Adrenal gland (tissue), 12 donors: Measurements from ENCODE around the gene ADAM15. TPM values are rescaled to one million over a fixed set of nuclear protein-coding genes. Genes with fewer than 3 reads are reported as not detected.

Experiments used
- DNase-seq, 7 donors: peaks; one replicate each; pipeline ENCODE4 v3.0.0-alpha.2; 2019 to 2020
- H3K27ac ChIP-seq, 5 donors: fragments of 200-600 bp; sonication (generic) in 4 of 5; 1 replicate in 3 of 5; 2 replicates in 2 of 5; pipeline versions ENCODE4 v1.5.1 to v1.8.0; 2016 to 2020; ENCODE audit warnings: mild to moderate bottlenecking in 1 of 5
- H3K27me3 ChIP-seq: fragments of 200-600 bp; 2 replicates; pipeline ENCODE4 v1.8.0; 2021
- H3K36me3 ChIP-seq, 2 donors: fragments of 200-600 bp; replicated peaks in 1 of 2; 1 replicate in 1 of 2; 2 replicates in 1 of 2; pipeline versions ENCODE4 v1.5.1 to v1.8.0; 2018 to 2022
- H3K4me1 ChIP-seq, 2 donors: fragments of 200-600 bp; replicated peaks in 1 of 2; 1 replicate in 1 of 2; 2 replicates in 1 of 2; pipeline versions ENCODE4 v1.5.1 to v1.8.0; 2018 to 2021
- H3K4me3 ChIP-seq, 4 donors: fragments of 200-600 bp; sonication (generic) in 3 of 4; one replicate each; pipeline ENCODE4 v1.5.1; 2016 to 2018
- H3K9me3 ChIP-seq, 3 donors: fragments of 200-600 bp; sonication (generic) in 1 of 3; replicated peaks in 1 of 3; 1 replicate in 2 of 3; 2 replicates in 1 of 3; pipeline versions ENCODE4 v1.5.1 to v1.8.0; 2016 to 2021
- CTCF ChIP-seq, 6 experiments: fragments of 450-650 bp in 4 of 6; fragments of 200-600 bp in 2 of 6; sonication (generic) in 1 of 6; IDR thresholded peaks; 1 replicate in 5 of 6; 2 replicates in 1 of 6; pipeline versions ENCODE4 v1.5.1 to v1.8.0; 2016 to 2021; ENCODE audit warnings: antibody characterized with exemption in 6 of 6, mild to moderate bottlenecking in 2 of 6, moderate library complexity in 1 of 6
- POLR2A ChIP-seq, 2 donors: fragments of 450-650 bp; IDR thresholded peaks; one replicate each; pipeline ENCODE4 v1.6.1; 2017; ENCODE audit warnings: antibody characterized with exemption in 2 of 2, mild to moderate bottlenecking in 2 of 2, moderate library complexity in 1 of 2
- WGBS, 4 donors: extraction: QIAGEN DNeasy Blood & Tissue Kit in 2 of 4; methylation state at CpG; one replicate each; pipeline versions ENCODE4 v1.1.5 to v1.1.7; 2013 to 2017; 5-methylcytosine and 5-hydroxymethylcytosine counted together
- intact Hi-C, 2 donors: fragments of 100-400 bp; cut with DNase I; formaldehyde crosslinking; loops; one replicate each; pipeline versions ENCODE4 v1.14.1 to v1.15.0; 2022 to 2023
- polyA plus RNA-seq, 3 donors: library from polyadenylated mRNA; stranded (reverse); fragments of 200-250 nt in 2 of 3; fragments of 350-450 nt in 1 of 3; fragmentation: Illumina TruSeq in 1 of 3; extraction: RNeasy Lipid Tissue Mini Kit (QIAGEN cat#74804) in 1 of 3; gene quantifications; one replicate each; pipeline ENCODE4 v1.2.3, GENCODE V29; 2013 to 2014
- total RNA-seq, 9 donors: library from RNA; depleted of rRNA in 4 of 9; stranded (reverse); fragments of >200 nt in 4 of 9; fragments of 120-200 nt in 1 of 9; fragmentation: NEBNext Ultra II Directional in 1 of 9; extraction: Animal tissue kit (Norgen Biotek cat#: 25700) in 1 of 9; gene quantifications; one replicate each; pipeline versions ENCODE4 v1.1.0 to v1.2.4, GENCODE V29; 2013 to 2023
- donor health status: healthy with polysubstance abuse.
- donor health status: Bipolar disorder and iron deficiency.
- donor health status: DM: yes; HTN: yes; CAD: no.
- donor health status: DM: no; HTN: no; CAD: no.
- donor health status: DM: no; HTN: no; CAD: no.
- donor health status: DM: yes; HTN: yes; CAD: no.

Gene ADAM15
- total and polyA plus RNA-seq, 12 donors: 11.6 to 269 (median 59.3) TPM

GRCh38 chr1:155029513-155030242 is 21.4 kb upstream of the ADAM15 start:
- no peaks in the 10 kb centered on the region for H3K9me3 ChIP-seq
- intact Hi-C loops: no loop called here
- DNase-seq: no peak
- no peak overlapping the region for H3K27ac ChIP-seq
- no peaks in the 10 kb centered on the region for H3K4me1 ChIP-seq
- H3K4me3 ChIP-seq: no peak overlapping the region
- H3K36me3 ChIP-seq: no peaks in the 10 kb centered on the region
- H3K27me3 ChIP-seq: no peaks in the 10 kb centered on the region
- 86 to 92% (median 89%) methylated on average over 5 to 16 of the region's 16 CpGs for WGBS, 4 donors
- TF ChIP-seq POLR2A (IDR thresholded peaks at IDR 0.05) (no peak), CTCF (IDR thresholded peaks at IDR 0.05) (no peak)

GRCh38 chr1:155030243-155030795 is 20.8 kb upstream of the ADAM15 start:
- no peak overlapping the region for H3K27ac ChIP-seq
- WGBS, 4 donors: 87 to 93% (median 90%) methylated on average over 7 to 15 of the region's 15 CpGs
- H3K4me1 ChIP-seq: no peaks in the 10 kb centered on the region
- H3K27me3 ChIP-seq: no peaks in the 10 kb centered on the region
- no peak for DNase-seq
- intact Hi-C loops: no loop called here
- H3K4me3 ChIP-seq: no peak overlapping the region
- H3K9me3 ChIP-seq: no peaks in the 10 kb centered on the region
- H3K36me3 ChIP-seq: no peaks in the 10 kb centered on the region
- TF ChIP-seq CTCF (IDR thresholded peaks at IDR 0.05): no peak
- TF ChIP-seq POLR2A (IDR thresholded peaks at IDR 0.05): no peak

- Histone ChIP-seq H3K36me3 (no peaks in the 10 kb centered on the region), H3K4me1 (no peaks in the 10 kb centered on the region), H3K27ac (no peak overlapping the region), H3K4me3 (no peak overlapping the region), H3K9me3 (no peaks in the 10 kb centered on the region), H3K27me3 (no peaks in the 10 kb centered on the region)
- no peak for DNase-seq
- intact Hi-C loops: no loop called here
- no peak for TF ChIP-seq POLR2A (IDR thresholded peaks at IDR 0.05)
- no peak for TF ChIP-seq CTCF (IDR thresholded peaks at IDR 0.05)
- WGBS, 4 donors: 82 to 95% (median 90%) methylated on average over 9 to 11 of the region's 11 CpGs
Measured at GRCh38 chr1:155030899-155031298, 20.2 kb upstream of the ADAM15 start.

- DNase-seq: no peak
- TF ChIP-seq POLR2A (IDR thresholded peaks at IDR 0.05) (no peak), CTCF (IDR thresholded peaks at IDR 0.05) (no peak)
- WGBS, 4 donors: 90 to 98% (median 91%) methylated on average over 12 of the region's 12 CpGs
- no peaks in the 10 kb centered on the region for H3K9me3 ChIP-seq
- no peaks in the 10 kb centered on the region for H3K27me3 ChIP-seq
- H3K4me3 ChIP-seq: no peak overlapping the region
- H3K36me3 ChIP-seq: no peaks in the 10 kb centered on the region
- no peaks in the 10 kb centered on the region for H3K4me1 ChIP-seq
- intact Hi-C loops: no loop called here
- no peak overlapping the region for H3K27ac ChIP-seq
Measured at GRCh38 chr1:155032886-155033285, 18.2 kb upstream of the ADAM15 start.
